Panc1 (cell line): Measurements from ENCODE around the gene MUC5B. TPM values are rescaled to one million over a fixed set of nuclear protein-coding genes. Genes with fewer than 3 reads are reported as not detected.

Experiments
- ATAC-seq: fragments of 200-7000 bp; cut with Tn5 transposase; 2 replicates; pipeline ENCODE4 v1.9.1; 2020; ENCODE audit warnings: mild to moderate bottlenecking, moderate library complexity
- BruUV-seq: library from RNA; stranded (reverse); fragments of 400-500 nt; replicated peaks from 2 replicates; lab custom pipeline; 2021; lab: Mats Ljungman, UMichigan
- CTCF ChIA-PET: fragments of 300-600 bp; sonication (Branson Sonifier 250); formaldehyde crosslinking; loops from one replicate; lab custom pipeline; 2022; ENCODE audit warnings: antibody characterized with exemption; lab: Charles Lee
- POLR2A ChIA-PET: fragments of 300-600 bp; sonication (Branson Sonifier 250); formaldehyde crosslinking; loops from one replicate; lab custom pipeline; 2022; ENCODE audit warnings: antibody characterized with exemption; lab: Charles Lee
- DNase-seq: peaks from one replicate; pipeline ENCODE4 v3.0.0-alpha.2; 2010; ENCODE audit warnings: low read depth, low spot score
- H3K27ac ChIP-seq: 2 replicates; pipeline ENCODE4 v1.5.1; 2011; ENCODE audit warnings: mild to moderate bottlenecking, low read length, inconsistent platforms
- H3K27me3 ChIP-seq: fragments of 200-500 bp; sonication (Bioruptor generic); 2 replicates; pipeline ENCODE4 v1.6.0; 2014; ENCODE audit warnings: low read length, inconsistent platforms; ENCODE audit not compliant: control insufficient read depth, insufficient read depth
- H3K36me3 ChIP-seq: fragments of 200-500 bp; sonication (Bioruptor generic); 2 replicates; pipeline ENCODE4 v1.5.1; 2014; ENCODE audit warnings: inconsistent platforms, mild to moderate bottlenecking, low read length, moderate library complexity; ENCODE audit not compliant: control insufficient read depth, insufficient read depth
- H3K4me1 ChIP-seq: 2 replicates; pipeline ENCODE4 v1.5.1; 2011; ENCODE audit warnings: inconsistent platforms, mild to moderate bottlenecking, low read length, moderate library complexity; ENCODE audit not compliant: control insufficient read depth, insufficient read depth
- H3K4me3 ChIP-seq, 2 experiments: 2 replicates each; pipeline ENCODE4 v1.5.1; 2011 to 2012; ENCODE audit warnings: low read depth in 2 of 2, low read length in 2 of 2, mild to moderate bottlenecking in 2 of 2, inconsistent platforms in 1 of 2, moderate library complexity in 1 of 2
- H3K9me3 ChIP-seq: fragments of 200-500 bp; sonication (Bioruptor generic); 2 replicates; pipeline ENCODE4 v1.5.1; 2014; ENCODE audit warnings: low read depth, mild to moderate bottlenecking, inconsistent platforms, low read length, moderate library complexity; ENCODE audit not compliant: control insufficient read depth, insufficient read depth
- CTCF ChIP-seq: fragments of 450-650 bp; IDR thresholded peaks from 2 replicates; pipeline ENCODE4 v1.5.1; 2017; ENCODE audit warnings: mild to moderate bottlenecking
- POLR2AphosphoS5 ChIP-seq: IDR thresholded peaks from 2 replicates; pipeline ENCODE4 v1.6.1; 2012; ENCODE audit warnings: mild to moderate bottlenecking, low read depth, low read length, moderate library complexity
- REST ChIP-seq, 2 experiments: IDR thresholded peaks; 2 replicates each; pipeline ENCODE4 v1.6.1; 2011 to 2012; ENCODE audit warnings: low read depth in 2 of 2, control low read depth in 1 of 2, low read length in 1 of 2, mild to moderate bottlenecking in 1 of 2, moderate library complexity in 1 of 2; ENCODE audit not compliant: insufficient read depth in 1 of 2
- SIN3A ChIP-seq: IDR thresholded peaks from 2 replicates; pipeline ENCODE4 v1.6.1; 2012; ENCODE audit warnings: low read depth, mild to moderate bottlenecking, low read length, moderate library complexity, borderline replicate concordance; ENCODE audit not compliant: insufficient read depth
- TCF7L2 ChIP-seq: IDR thresholded peaks from 2 replicates; pipeline ENCODE4 v1.6.1; 2011; ENCODE audit warnings: mild to moderate bottlenecking, low read depth, low read length, inconsistent platforms
- in situ Hi-C: cut with HindIII; loops from 2 replicates; pipeline ENCODE4 v1.10.0; 2016; ENCODE audit warnings: low sequenced_read_pairs, low pct_unique_long_range_greater_than_20kb
- intact Hi-C: fragments of 100-400 bp; cut with micrococcal nuclease; formaldehyde crosslinking; loops from one replicate; pipeline ENCODE4 v1.10.0; 2022; ENCODE audit not compliant: unreplicated experiment
- total RNA-seq: library from RNA; stranded (reverse); gene quantifications from one replicate; pipeline ENCODE4 v1.2.1, GENCODE V29; 2021; ENCODE audit not compliant: unreplicated experiment

MUC5B gene
- total RNA-seq, 1 experiment from 2014 or later = 1.2 TPM

GRCh38 chr11:1227551-1228100 lies 4.8 kb downstream of the MUC5B start:
- no peak for ATAC-seq
- DNase-seq = no peak
- Histone ChIP-seq H3K4me3 (no peak overlapping the region), H3K4me1 (peaks cover 24% of the 10 kb centered on the region), H3K27ac (no peak overlapping the region), H3K27me3 (no peaks in the 10 kb centered on the region; the same call in 1 of the 2 replicates), H3K36me3 (no peaks in the 10 kb centered on the region), H3K9me3 (no peaks in the 10 kb centered on the region)
- intact Hi-C loops = loop anchor here (10.0 kb wide), 1 partner anchor 113 kb away; no protein-coding TSS in a partner anchor
- no TSS peak for BruUV-seq
- TF ChIP-seq POLR2AphosphoS5 = no peak
- no peak for TF ChIP-seq TCF7L2
- TF ChIP-seq SIN3A = no peak
- no peak for TF ChIP-seq CTCF
- TF ChIP-seq REST (IDR thresholded peaks at IDR 0.05; ENCODE audit: insufficient read depth in 1 of 2, low read depth in 2 of 2, low read length in 1 of 2) = no peak
- ChIA-PET CTCF (interaction anchor here (0.5 to 1.4 kb wide), 5 partner anchors 11 to 605 kb away, joined by 3 to 7 read pairs (median 3); no protein-coding TSS in a partner anchor), POLR2A (no interaction called here)
- in situ Hi-C loops = no loop called here

- Histone ChIP-seq H3K4me1 (peaks cover 22% of the 10 kb centered on the region), H3K36me3 (no peaks in the 10 kb centered on the region), H3K27ac (no peak overlapping the region), H3K9me3 (no peaks in the 10 kb centered on the region), H3K4me3 (no peak overlapping the region), H3K27me3 (no peaks in the 10 kb centered on the region; the same call in 1 of the 2 replicates)
- DNase-seq = no peak
- intact Hi-C loops = loop anchor here (10.0 kb wide), 1 partner anchor 113 kb away; no protein-coding TSS in a partner anchor
- BruUV-seq = no TSS peak
- TF ChIP-seq POLR2AphosphoS5 (no peak), SIN3A (no peak)
- ChIA-PET CTCF (interaction anchor here (0.5 kb wide), 1 partner anchor 605 kb away, joined by 3 read pairs; no protein-coding TSS in a partner anchor), POLR2A (no interaction called here)
- in situ Hi-C loops = no loop called here
- ATAC-seq = no peak
Measured at GRCh38 chr11:1228101-1228821, 5.4 kb downstream of the MUC5B start.
